ENCODE results near the gene CPNE4. TPM values are rescaled to one million over a fixed set of nuclear protein-coding genes. Genes with fewer than 3 reads are reported as not detected.

The CPNE4 gene
- 1 to 10 TPM; 1.6 to 8.9 (median 3.5) TPM for total RNA-seq
- polyA plus RNA-seq: under 1 TPM; 0.15 to 0.30 (median 0.25) TPM
- long read RNA-seq, donor 1: 0 reads
- long read RNA-seq, donor 2: 0 reads
- long read RNA-seq, donor 3: 0 reads
- long read RNA-seq, donor 4: 0 reads
- long read RNA-seq, donor 5: 0 reads
- long read RNA-seq, donor 6: 0 reads
- long read RNA-seq, donor 7: 0 reads
- long read RNA-seq, donor 8: 0 reads
- long read RNA-seq, donor 9: 0 reads
- long read RNA-seq, donor 10: 0 reads

DNA sequence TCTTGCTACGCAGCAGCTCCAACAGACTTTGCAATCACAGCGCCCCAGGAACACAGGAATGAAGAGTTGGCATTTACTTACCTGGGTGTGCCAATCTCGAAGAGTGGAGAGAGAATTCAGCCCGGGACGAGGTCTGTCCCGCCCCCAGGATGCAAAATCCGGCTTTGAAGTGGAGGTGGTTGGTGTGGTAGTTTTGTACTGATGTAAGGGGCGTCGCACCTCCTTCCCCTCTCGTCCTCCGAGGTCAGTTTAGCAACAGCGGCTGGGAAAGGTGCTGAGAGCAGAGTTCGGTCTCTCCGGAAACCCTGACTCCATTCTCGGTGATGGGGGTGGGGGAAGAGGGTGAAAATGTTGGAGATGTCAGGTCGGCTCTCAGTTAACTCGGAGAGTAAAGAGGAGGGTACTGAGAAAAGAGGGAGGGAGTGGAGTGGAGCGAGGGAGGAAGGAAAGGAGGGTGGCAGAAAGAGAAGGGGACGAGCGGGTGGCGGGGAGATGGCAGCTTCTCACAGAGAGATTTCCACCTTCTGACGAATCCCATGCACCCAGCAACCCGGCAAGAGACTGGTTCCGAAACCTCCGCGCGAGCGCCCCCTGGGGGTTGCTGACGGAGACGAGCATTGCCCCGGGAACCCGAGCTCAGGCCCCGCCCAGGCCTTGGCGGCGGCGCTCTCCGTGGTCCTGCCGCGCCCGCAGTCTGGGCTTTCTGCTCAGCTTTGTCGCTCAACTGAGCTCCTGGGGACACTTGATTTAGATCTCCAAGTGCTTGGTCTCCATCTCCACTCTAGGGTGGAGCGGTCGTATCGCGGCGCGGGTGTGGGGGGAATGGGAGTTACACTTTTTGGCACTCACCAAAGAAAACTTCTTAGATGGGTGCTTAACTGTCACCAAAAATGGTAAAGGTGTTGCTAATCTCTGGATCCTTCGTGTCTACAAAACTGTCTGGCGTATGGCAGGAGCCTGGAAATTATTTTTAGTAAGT is at the start of gene CPNE4:
CPNE4 (minus strand) TSS at position 529 of the 979 bp plus-strand sequence.
- 7 to 19% (median 16%) methylated on average over 49 of the region's 49 CpGs for whole genome bisulfite sequencing, 5 donors
- Histone ChIP-seq H3K4me3 (peak within 1 kb of the TSS in 1 of 4 donors; percentile 20), H3K4me1 (peaks cover 0 to 13% (median 9%) of the 10 kb centered on the region in 4 donors), H3K27ac (no peak within 1 kb of the TSS), H3K27me3 (peaks cover 7 to 67% (median 18%) of the 10 kb centered on the region in 3 donors), H3K36me3 (no peaks in the 10 kb centered on the region), H3K9me3 (no peaks in the 10 kb centered on the region)
- intact Hi-C loops (cut with DNase I; ENCODE audit: low total_unique reads): loop anchor here (10.0 kb wide), 1 partner anchor 240 kb away; no protein-coding TSS in a partner anchor
- peak in 3 of 7 experiments; percentile 7 to 40 (median 21) for TF ChIP-seq CTCF (IDR thresholded peaks at IDR 0.05)
- TF ChIP-seq EP300 (IDR thresholded peaks at IDR 0.05): no peak
- peak; percentile 63 to 92 for DNase-seq

DNA sequence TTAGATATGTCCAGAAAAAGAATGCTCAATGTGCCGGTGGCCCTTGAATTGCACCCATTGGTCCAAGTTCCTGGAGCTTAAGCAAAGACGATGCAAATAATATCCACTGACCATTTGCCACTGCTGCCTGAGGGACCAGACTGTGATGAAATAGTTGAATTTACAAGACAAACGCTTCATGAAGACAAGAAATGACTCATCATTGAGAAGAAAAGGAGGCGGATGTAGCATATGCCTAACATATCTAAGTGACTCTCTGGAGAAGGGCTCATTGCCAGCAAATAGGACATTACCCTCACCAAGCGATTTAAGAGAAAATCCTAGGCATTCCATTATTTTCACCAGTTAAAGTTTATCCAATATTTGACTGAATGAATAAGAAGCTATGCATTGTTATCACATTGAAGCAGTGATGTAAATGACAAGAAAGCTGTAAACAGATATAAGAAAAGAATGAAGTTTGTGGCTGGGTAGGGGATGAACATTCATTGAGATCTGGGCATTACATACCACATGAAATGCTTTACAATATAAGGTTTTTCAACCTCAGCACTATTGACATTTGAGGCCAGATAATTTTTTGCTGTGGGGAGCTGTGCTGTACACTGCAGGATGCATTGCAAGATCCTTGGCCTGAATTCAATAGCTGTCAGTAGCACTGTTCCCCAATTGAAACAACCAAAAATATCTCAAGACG is 48.9 kb upstream of the CPNE4 start:
- H3K36me3 ChIP-seq: no peaks in the 10 kb centered on the region
- no peaks in the 10 kb centered on the region for H3K4me1 ChIP-seq
- DNase-seq: no peak
- H3K4me3 ChIP-seq: no peak overlapping the region
- 64 to 77% (median 69%) methylated on average over 6 of the region's 6 CpGs for WGBS, 5 donors
- peaks cover 0 to 3% (median 0%) of the 10 kb centered on the region in 4 donors for H3K9me3 ChIP-seq
- no peak overlapping the region for H3K27ac ChIP-seq
- intact Hi-C loops (cut with DNase I; ENCODE audit: low total_unique reads): no loop called here
- no peaks in the 10 kb centered on the region for H3K27me3 ChIP-seq
- TF ChIP-seq POLR2A (IDR thresholded peaks at IDR 0.05): no peak
- no peak for TF ChIP-seq CTCF (IDR thresholded peaks at IDR 0.05)
- no peak for TF ChIP-seq EP300 (IDR thresholded peaks at IDR 0.05)
- no peak for TF ChIP-seq POLR2AphosphoS5 (IDR thresholded peaks at IDR 0.05)

DNA sequence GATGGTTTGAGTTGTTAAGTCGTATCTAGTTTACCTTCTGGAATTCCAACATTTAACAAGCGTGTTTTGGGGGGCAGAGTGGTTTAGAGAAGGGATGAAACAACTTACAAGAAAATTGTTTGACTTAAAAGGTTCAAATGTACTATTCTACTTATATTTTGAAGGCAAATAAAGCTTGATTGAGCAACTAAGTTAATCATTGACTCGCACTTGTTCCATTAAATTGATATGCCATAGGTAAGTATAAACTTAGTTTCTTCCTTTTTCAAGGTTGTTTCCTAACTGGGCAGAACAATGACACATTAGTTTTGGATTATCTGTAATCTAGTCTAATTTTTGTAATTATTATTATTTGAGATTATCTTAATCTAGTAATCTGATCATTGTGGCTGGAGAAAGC is 48.3 kb upstream of the CPNE4 start:
- DNase-seq: no peak
- no peak overlapping the region for H3K4me3 ChIP-seq
- H3K36me3 ChIP-seq: no peaks in the 10 kb centered on the region
- intact Hi-C loops (cut with DNase I; ENCODE audit: low total_unique reads): no loop called here
- H3K4me1 ChIP-seq: no peaks in the 10 kb centered on the region
- WGBS, 5 donors: 59 to 73% (median 70%) methylated on average over 3 of the region's 3 CpGs
- H3K27me3 ChIP-seq: no peaks in the 10 kb centered on the region
- H3K27ac ChIP-seq: no peak overlapping the region
- no peak for TF ChIP-seq POLR2AphosphoS5 (IDR thresholded peaks at IDR 0.05)
- no peak for TF ChIP-seq EP300 (IDR thresholded peaks at IDR 0.05)
- TF ChIP-seq POLR2A (IDR thresholded peaks at IDR 0.05): no peak
- TF ChIP-seq CTCF (IDR thresholded peaks at IDR 0.05): no peak
- peaks cover 0 to 3% (median 0%) of the 10 kb centered on the region in 4 donors for H3K9me3 ChIP-seq

GRCh38 chr3:132079147-132079546 is 44.3 kb upstream of the CPNE4 start:
- intact Hi-C loops (cut with DNase I; ENCODE audit: low total_unique reads): no loop called here
- Histone ChIP-seq H3K4me3 (no peak overlapping the region), H3K27me3 (no peaks in the 10 kb centered on the region), H3K36me3 (no peaks in the 10 kb centered on the region), H3K27ac (no peak overlapping the region), H3K9me3 (no peaks in the 10 kb centered on the region), H3K4me1 (no peaks in the 10 kb centered on the region)
- TF ChIP-seq EP300 (IDR thresholded peaks at IDR 0.05) (no peak), POLR2AphosphoS5 (IDR thresholded peaks at IDR 0.05) (no peak), POLR2A (IDR thresholded peaks at IDR 0.05) (no peak), CTCF (IDR thresholded peaks at IDR 0.05) (no peak)
- no peak for DNase-seq
- 48 to 81% (median 53%) methylated on average over 1 of the region's 1 CpG for WGBS, 5 donors

All from stomach (tissue), 19 donors.